SH-SY5Y (cell line): ENCODE data around the gene CRYGD.

Source experiments
- GATA2 ChIP-seq: IDR thresholded peaks from 2 replicates; pipeline ENCODE4 v1.6.1; 2011; ENCODE audit warnings: mild to moderate bottlenecking, low read depth, low read length
- GATA3 ChIP-seq: IDR thresholded peaks from 2 replicates; pipeline ENCODE4 v1.6.1; 2011; ENCODE audit warnings: low read depth, mild to moderate bottlenecking, low read length, moderate library complexity

Gene CRYGD

GRCh38 chr2:208074610-208075356 lies 49.5 kb downstream of the CRYGD start:
- TF ChIP-seq GATA2, result no peak
- TF ChIP-seq GATA3, result no peak

- TF ChIP-seq GATA2, result no peak
- no peak for TF ChIP-seq GATA3
Measured at GRCh38 chr2:208072250-208072892, 52.0 kb downstream of the CRYGD start.
